GM19023 (cell line): ENCODE measurements around the gene MORN3.
"Not testable (repeated sequence)": the region's sequence is repeated elsewhere in the genome, so short reads cannot be mapped to it uniquely, and the experiment has no call there.

Source experiments
- ATAC-seq: cut with Tn5 transposase; IDR thresholded peaks from one replicate; pipeline ENCODE4 v1.9.1; 2021; ENCODE audit warnings: mild to moderate bottlenecking, moderate library complexity; ENCODE audit not compliant: unreplicated experiment

The MORN3 gene

DNA sequence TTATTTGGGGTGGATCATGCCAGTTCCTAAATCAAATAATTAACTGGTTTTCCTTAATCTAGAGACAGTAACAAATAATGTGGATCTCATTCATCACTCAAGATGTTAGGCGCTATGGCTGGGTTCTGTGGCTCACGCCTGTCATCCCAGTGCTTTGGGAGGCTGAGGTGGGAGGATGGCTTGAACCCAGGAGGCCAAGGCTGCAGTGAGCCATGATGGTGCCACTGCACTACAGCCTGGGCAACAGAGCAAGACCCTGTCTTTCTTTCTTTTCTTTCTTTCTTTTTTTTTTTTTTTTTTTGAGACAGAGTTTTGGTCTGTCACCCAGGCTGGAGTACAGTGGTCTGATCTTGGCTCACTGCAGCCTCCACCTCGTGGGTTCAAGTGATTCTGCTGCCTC is 23.3 kb upstream of the MORN3 start:
- not testable (repeated sequence) for ATAC-seq

GRCh38 chr12:121689430-121689829 is 20.0 kb upstream of the MORN3 start:
- ATAC-seq, result no peak

DNA sequence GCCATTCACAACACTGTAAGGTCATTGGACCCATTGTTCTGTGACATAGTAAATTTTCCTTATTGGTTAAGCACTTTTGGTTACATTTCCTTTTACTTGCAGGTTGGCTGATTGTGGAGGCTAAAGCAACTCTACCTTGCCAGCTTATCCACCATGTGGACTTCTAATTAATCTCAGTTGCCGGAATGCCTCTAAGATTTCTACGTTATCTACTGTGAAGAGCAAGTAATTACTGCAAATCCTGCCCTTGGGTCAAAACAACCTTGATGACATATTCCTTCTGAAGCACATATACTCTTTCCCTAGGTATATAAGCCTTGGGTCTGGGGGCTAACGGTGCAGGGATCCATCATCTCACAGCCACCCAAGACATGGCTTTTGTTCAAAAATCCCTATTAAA is 19.5 kb upstream of the MORN3 start:
- no peak for ATAC-seq

GRCh38 chr12:121679661-121680197 is 10.3 kb upstream of the MORN3 start:
- not testable (repeated sequence) for ATAC-seq

DNA sequence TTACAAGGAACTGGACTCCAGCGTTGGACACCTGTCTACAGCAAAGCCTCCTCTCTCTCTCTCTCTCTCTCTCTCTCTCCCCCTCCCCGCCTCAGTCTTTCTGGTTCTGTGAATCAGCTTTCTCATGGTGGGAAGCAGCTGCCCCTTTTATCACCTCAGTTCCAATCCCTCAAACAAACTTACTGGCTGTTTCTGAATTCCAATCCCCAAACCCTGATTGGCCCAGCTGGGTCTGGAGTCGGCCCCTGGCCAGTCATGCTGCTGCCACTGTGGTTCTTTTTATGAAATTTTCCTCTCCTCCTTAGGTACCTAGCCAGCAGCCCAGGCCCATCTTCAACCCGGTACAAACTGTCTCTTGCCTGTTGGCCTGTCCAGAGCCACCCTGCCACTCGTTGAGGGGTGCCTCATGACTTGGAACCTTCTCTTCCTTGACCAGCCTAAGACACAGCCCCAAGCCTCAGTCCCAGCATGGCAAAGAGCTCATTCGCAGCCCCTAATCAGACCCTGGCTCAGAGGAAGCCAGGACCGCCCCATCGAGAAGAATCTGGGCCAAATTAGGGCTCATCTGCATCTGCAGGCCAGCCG is 9.4 kb upstream of the MORN3 start:
- no peak for ATAC-seq

DNA sequence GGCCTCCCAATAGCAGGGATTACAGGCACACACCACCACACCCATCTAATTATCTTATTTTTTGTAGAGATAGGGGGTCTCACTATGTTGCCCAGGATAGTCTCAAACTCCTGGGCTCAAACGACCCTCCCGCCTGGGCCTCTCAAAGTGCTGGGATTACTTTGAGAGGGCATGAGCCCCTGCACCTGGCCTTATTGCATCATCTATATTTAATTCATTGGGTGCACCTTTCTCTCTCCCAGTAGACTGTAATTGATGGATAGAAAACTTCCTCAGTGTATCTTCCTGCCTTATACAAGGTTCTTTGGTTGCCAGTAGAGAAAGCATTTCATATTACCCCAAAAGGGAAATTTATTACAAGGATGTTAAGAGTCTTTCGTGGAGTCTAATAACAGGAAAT is 8.9 kb upstream of the MORN3 start:
- no peak for ATAC-seq

GRCh38 chr12:121676190-121676589 is 6.7 kb upstream of the MORN3 start:
- no peak for ATAC-seq

- no peak for ATAC-seq
Measured at GRCh38 chr12:121673013-121673511, 3.6 kb upstream of the MORN3 start.

GRCh38 chr12:121668750-121669520 is 519 bp downstream of the MORN3 start:
- no peak for ATAC-seq

DNA sequence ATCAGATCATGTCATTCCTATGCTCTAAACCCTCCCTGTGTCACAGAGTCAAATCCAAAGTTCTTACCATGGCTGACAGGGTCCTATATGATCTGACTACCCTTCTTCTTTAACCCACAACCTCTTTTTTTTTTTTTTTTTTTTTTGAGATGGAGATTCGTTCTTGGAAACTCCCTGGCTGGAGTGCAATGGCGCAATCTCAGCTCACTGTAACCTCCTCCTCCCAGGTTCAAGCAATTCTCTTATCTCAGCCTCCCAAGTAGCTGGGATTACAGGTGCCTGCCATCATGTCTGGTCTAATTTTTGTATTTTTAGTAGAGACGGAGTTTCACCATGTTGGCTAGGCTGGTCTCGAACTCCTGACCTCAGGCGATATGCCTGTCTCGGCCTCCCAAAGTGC is 2.6 kb downstream of the MORN3 start:
- ATAC-seq, result not testable (repeated sequence)

DNA sequence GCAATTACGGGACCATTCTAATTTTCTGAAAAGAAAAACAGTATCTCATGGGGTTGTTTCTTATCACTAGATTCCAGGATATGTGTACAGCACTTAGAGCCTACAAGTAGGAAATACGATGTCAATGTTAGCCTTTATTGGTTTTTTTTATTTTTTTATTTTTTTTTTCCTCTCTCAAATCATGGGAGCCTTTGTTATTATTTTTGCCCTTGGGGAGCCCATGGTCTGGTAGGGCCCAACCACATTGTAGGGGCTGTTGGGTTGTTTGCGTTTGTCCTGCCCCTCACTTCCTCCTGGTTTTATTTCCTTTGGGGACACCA is 5.9 kb downstream of the MORN3 start:
- no peak for ATAC-seq

DNA sequence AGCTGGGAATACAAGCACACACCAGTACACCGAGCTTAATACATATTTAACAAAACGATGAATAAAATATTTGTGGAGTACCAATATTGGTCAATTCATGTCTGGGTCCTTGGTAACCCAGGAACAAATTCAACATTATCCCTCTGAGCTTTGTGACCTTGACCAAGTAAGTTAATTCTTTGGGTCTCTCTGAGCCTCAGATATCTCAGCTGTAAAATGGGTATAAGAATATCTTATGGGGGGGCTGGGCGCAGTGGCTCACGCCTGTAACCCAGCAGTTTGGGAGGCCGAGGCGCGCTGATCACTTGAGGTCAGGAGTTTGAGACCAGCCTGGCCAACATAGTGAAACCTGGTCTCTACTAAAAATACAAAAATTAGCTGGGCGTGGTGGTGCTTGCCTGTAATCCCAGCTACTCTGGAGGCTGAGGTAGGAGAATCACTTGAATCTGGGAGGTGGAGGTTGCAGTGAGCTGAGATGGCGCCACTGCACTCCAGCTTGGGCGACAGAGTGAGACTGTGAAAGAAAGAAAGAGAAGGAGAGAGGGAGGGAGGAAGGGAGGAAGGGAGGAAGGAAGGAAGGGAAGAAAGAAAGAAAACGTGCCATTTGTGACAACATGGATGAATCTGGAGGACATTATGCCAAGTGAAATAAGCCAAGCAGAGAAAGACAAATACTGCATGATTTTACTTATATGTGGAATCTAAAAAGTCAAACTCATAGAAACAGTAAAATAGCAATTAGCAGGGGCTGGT is 7.9 kb downstream of the MORN3 start:
- ATAC-seq, result not testable (repeated sequence)

DNA sequence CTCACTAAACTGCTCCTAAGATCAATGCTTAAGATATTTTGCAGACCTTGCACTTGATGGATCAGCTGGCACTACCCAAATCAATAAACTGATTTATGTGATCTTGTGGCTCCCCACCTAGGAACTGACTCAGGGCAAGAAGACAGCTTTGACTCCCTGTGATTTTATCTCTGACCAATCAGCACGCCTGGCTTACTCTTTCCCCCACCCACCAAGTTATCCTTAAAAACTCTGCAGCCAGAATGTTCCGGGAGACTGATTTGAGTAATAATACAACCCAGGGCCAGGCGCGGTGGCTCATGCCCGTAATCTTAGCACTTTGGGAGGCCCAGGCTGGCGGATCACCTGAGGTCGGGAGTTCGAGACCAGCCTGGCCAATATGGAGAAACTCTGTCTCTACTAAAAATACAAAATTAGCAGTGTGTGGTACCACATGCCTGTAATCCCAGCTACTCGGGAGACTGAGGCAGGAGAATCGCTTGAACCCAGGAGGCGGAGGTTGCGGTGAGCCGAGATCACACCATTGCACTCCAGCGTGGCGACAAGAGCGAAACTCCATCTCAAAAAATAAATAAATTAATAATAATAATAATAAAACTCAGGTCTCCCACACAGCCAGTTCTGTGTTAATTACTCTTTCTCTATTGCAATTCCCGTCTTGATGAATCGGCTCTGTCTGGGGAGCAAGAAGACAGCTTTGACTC is 12.0 kb downstream of the MORN3 start:
- no peak for ATAC-seq

- no peak for ATAC-seq
Measured at GRCh38 chr12:121656122-121656521, 13.3 kb downstream of the MORN3 start.

DNA sequence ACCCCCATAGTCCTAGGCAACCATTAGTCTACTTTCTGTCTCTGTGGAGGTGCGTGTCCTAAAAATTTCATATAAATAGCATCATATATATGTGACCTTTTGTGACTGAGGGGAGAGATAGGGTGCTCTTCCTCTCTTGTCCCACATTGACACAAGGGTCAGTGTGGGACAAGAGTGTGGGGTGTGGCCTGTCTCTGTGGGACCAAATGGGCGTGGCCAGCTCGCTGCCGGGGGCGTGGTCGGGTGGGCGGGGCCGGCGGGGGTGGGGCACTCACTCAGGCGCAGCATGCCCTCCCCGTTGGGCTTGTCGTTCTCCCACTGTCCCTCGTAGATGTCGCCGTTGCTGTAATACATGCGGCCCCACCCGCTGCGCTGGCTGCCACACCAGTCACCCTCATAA is 15.5 kb downstream of the MORN3 start:
- no peak for ATAC-seq

GRCh38 chr12:121652767-121653497 is 16.5 kb downstream of the MORN3 start:
- no peak for ATAC-seq

GRCh38 chr12:121651320-121651719 is 18.1 kb downstream of the MORN3 start:
- ATAC-seq, result no peak

GRCh38 chr12:121649819-121650353 is 19.6 kb downstream of the MORN3 start:
- ATAC-seq, result no peak

DNA sequence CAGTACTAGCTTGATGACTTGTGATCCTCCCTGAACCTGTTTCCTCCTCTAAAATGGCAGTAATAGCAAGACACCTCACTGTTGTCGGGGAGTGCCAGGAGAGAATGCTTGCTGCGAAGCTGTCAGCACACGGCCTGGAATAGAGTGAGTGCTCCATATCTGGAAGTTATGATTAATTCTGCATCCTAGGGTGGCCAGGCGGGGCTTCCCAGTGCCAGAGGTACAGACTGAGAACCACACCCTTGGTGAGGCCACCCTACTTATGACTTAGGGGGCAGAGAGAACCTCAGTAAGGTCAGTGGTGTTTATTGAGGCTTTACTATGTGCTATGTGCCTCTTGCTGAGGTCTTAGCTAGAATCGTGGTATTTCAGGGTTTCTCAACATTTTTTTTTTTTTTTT is 20.1 kb downstream of the MORN3 start:
- no peak for ATAC-seq

- ATAC-seq, result no peak
Measured at GRCh38 chr12:121648458-121649028, 20.9 kb downstream of the MORN3 start.
